IPS-11a (cell line): ENCODE data around the gene DOK3.
"Not testable (repeated sequence)": the region's sequence is repeated elsewhere in the genome, so short reads cannot be mapped to it uniquely, and the experiment has no call there.

ENCODE experiments used
- H3K4me3 ChIP-seq: one replicate; pipeline ENCODE4 v1.5.1; 2013; ENCODE audit warnings: low read depth, low read length, control low read depth

DOK3 gene

GRCh38 chr5:177536386-177536785 lies 26.8 kb upstream of the DOK3 start:
- H3K4me3 ChIP-seq = no peak overlapping the region

GRCh38 chr5:177535125-177535524 lies 25.5 kb upstream of the DOK3 start:
- no peak overlapping the region for H3K4me3 ChIP-seq

- not testable (repeated sequence) for H3K4me3 ChIP-seq
These were observed 24.8 kb upstream of the DOK3 start for GRCh38 chr5:177534433-177534832.

DNA sequence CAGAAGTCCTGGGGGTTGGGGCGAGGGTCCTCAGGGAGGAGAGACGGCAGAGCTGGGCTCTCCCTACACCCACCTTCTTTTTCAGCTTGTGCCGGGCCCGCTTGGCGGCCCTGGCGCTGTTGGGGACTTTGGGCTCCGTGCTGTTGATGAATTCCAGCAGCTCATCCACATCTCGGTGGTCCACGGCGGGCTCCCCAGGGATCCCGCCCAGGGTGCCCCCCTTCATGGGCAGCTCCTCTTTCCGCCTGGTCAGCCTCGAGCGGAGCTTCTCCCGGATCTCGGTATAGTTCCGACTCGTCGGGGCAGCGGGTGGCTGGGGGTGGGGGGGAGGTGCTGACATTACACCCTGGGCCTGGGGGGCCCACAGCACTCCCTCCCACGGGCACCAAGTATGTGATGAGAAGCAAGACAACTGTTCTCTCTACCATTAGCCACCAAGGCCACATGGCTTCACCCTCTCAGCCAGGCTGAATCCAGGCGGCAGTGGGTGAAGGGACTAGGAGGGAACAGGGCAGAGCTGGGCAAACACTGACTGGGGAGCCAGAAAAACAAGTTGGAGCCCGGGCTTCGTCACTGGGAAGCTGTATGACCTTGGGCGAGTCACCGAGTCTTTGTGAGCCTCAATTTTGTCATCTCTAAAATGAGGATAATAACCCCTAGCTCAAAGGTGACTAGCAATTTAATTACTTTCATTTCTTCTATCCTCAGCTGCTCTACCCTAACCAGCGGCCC lies 21.7 kb upstream of the DOK3 start:
- no peak overlapping the region for H3K4me3 ChIP-seq

- H3K4me3 ChIP-seq = no peak overlapping the region
These were observed 21.0 kb upstream of the DOK3 start for GRCh38 chr5:177530638-177531037.

DNA sequence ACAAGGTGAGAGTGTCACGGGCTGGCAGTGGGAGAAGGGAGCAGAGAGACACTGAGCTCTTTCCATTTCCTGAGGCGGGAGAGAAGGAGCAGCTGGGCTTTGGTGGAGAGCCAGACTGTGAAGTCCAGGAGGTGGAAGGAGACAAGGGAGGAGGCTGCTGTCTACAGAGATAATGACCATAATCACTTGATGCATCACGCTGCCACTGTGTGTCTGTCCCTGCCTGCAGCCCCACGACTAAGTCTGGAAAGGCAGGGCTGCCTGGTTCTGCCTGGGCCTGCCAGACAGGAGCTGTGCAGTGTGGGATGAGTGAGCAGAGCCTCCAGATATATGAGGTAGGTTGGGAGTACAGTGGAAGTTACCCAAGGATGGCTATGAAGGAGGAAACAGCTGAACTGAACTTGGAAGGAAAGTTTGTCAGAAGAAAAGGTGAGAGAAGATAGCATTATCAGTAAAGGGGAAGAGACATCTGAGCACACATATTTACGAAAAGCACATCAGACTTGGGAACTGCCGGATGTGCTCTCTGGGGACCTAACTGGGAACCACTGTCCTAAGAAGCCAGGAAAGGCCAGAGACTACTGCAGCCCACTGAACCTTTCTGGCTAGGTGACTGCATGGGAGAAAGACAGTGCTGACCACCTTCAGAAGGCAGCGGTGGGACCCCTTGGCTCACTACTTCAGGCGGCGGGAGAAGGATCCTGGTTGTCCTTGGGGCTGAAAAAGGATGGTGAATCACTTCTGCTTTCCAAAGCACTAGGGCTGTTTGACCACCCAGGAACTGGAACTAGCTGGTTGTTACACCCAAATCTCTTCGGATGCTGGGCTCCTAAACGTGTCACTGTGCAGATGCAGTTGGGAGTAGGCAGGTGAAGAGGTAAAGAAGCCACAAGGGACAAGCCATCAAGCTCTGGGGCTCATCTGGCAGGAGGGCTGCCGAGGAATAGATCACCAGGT lies 19.9 kb upstream of the DOK3 start:
- no peak overlapping the region for H3K4me3 ChIP-seq

DNA sequence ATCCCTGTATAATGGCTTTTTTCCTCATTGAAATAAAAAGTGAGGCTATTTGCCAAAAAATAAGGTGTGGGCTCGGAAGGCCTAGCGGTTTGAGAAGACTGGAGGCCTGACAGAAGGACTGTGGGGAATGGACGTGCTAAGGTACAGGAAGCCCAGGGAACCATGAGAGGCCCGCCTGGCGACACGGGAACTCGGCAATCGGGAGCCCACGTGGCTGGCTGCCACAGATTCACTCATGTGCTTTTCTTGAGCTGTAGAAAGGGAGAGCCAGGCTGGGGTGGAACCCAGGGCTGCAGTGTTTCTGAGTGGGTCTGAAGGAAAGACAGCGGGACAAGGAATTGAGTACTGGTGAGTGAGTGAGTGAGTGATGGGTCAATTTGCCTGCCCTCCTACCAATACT lies 19.0 kb upstream of the DOK3 start:
- no peak overlapping the region for H3K4me3 ChIP-seq

- H3K4me3 ChIP-seq = no peak overlapping the region
These were observed 18.0 kb upstream of the DOK3 start for GRCh38 chr5:177527595-177527994.

- H3K4me3 ChIP-seq = no peak overlapping the region
These were observed 17.2 kb upstream of the DOK3 start for GRCh38 chr5:177526791-177527190.

GRCh38 chr5:177526191-177526590 lies 16.6 kb upstream of the DOK3 start:
- no peak overlapping the region for H3K4me3 ChIP-seq

- no peak overlapping the region for H3K4me3 ChIP-seq
These were observed 15.5 kb upstream of the DOK3 start for GRCh38 chr5:177524941-177525655.

- no peak overlapping the region for H3K4me3 ChIP-seq
These were observed 14.9 kb upstream of the DOK3 start for GRCh38 chr5:177524539-177524900.

- H3K4me3 ChIP-seq = no peak overlapping the region
These were observed 14.3 kb upstream of the DOK3 start for GRCh38 chr5:177523711-177524538.

DNA sequence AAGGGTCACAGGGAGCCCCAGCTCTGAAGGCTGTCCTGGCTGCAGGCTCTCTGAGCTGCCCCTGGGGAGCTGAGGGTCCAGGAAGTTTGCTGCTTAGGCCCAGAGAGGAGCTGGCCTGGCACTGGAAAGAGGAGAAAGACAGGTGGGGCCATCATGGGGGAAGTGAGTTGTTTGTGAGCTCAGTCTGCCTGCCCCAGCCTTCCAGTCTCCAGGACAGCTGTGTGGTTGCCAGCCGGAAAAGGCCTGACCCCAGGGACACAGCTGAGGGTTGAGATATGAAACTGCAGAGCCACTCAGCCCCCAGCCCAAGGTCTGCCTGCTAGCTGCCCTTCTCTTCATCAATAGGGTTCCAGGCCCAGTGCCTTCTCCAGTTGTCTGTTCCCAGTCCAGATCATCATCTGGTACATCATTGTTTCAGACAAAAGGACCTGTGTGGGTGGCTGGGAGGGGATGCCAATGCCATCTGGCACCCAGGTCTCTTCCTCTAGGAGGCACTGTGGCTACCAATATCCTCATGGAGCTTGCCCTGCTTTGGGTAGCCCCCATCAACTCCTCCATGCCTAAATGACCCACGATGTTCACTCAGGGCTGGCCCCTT lies 11.4 kb upstream of the DOK3 start:
- H3K4me3 ChIP-seq = no peak overlapping the region

DNA sequence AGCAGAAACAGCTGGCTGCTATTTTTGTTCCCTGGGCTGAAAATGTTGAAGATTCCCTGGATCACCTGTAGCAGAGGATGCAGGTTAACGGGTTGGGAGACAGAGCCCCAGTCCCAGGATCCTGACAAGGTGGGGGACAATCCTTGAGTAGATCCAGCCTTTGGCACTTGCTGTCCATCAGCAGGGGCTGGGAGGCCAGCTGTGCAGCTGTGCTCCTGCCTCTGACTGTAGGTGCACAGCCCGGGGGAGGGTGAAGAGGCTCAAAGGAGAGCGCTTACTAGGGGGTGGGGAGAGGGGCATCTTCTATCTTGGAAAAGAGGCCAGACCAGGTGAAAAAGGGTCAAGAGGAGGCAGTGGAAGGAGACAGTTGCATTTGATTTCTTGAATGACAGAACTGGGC lies 10.6 kb upstream of the DOK3 start:
- H3K4me3 ChIP-seq = no peak overlapping the region

GRCh38 chr5:177519463-177520235 lies 10.0 kb upstream of the DOK3 start:
- no peak overlapping the region for H3K4me3 ChIP-seq

DNA sequence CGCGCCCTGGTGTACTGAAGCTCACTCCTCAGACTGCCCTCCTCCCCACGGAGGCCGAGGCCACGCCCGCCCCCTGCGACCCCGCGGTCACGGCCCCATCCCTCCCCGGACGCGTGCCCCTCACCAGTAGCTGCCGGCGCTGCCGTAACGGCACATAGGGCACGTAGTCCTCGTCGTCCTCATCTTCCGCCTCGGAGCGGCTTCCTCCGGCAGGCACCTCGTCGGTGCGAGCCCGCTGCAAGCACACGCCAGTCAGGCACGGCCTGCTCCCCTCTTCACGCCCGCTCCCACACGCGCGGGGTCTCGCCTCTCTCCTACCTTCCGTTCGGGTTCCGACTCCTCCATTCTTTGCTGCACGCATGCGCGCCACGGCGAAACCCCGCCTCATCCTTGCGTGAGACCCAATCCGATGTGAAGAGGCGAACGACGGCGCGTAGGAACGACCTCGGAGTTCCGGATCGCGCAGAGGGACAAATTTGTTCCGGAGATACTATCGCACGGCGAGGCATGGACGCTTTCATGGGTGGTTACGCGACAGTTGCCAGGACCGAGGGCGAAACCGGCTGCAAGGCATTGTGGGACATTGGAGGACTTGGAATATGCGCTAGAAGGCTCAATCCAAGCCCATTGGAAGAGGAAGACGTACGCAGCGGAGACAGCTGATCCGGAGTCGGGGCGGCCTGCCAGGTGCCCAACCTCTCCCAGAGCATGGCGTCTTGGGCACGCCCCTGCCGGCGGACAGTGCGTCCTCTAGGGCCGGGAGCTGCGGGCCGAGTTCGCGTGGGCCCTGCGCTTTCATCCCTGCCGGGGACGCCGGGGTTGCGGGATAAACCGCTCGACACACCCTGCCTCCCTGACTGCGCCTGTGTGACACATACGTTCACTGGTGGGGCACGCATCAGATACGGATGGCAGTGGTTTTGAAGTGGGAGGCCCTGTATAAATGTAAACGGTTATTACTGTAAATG lies 7.3 kb upstream of the DOK3 start, which contains the start of gene DDX41:
Gene DDX41, minus strand, starts transcription at position 361 of the 968 bp plus-strand sequence. Its CDS starts 16 bp downstream, at position 345.
- H3K4me3 ChIP-seq = peak within 1 kb of the TSS; percentile 100

- H3K4me3 ChIP-seq = peak overlapping the region; percentile 100
These were observed 6.0 kb upstream of the DOK3 start for GRCh38 chr5:177515580-177515979.
